GM12865 (cell line): ENCODE measurements around the gene SCARB2.

Experiments
- DNase-seq: peaks from one replicate; pipeline ENCODE4 v3.0.0; 2010; ENCODE audit warnings: low read depth
- H3K4me3 ChIP-seq: 2 replicates; pipeline ENCODE4 v1.5.1; 2011; ENCODE audit warnings: mild to moderate bottlenecking, low read depth, low read length, control low read depth
- CTCF ChIP-seq: IDR thresholded peaks from 2 replicates; pipeline ENCODE4 v1.5.1; 2011; ENCODE audit warnings: low read length, control low read depth, low read depth, inconsistent platforms; ENCODE audit not compliant: insufficient read depth; ENCODE audit errors: missing control alignments

Gene SCARB2

GRCh38 chr4:76238236-76238635 lies 24.6 kb upstream of the SCARB2 start:
- no peak for TF ChIP-seq CTCF

DNA sequence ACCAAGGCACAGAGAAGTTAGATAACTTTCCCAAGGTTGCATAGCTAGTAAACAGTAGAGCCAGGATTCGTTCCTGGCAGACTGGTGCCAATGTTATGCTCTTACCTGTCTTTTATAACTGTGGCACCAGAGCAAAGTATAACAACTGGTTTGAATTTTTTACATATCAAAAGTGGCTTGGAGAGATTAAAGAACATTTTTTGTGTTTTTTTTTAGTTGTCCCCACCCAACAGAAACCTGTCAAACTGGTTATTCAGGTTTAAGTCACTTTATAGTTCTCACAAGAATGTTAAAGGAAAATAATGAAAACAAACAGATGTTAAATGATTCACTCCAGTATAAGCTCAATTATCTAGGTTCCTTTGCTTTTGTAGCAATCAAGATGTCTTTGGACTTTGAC lies 22.3 kb upstream of the SCARB2 start:
- no peak for DNase-seq
- TF ChIP-seq CTCF: no peak

More at GRCh38 chr4:76238236-76238635, 24.6 kb upstream of the SCARB2 start:
- no peak overlapping the region for H3K4me3 ChIP-seq
- no peak for DNase-seq

DNA sequence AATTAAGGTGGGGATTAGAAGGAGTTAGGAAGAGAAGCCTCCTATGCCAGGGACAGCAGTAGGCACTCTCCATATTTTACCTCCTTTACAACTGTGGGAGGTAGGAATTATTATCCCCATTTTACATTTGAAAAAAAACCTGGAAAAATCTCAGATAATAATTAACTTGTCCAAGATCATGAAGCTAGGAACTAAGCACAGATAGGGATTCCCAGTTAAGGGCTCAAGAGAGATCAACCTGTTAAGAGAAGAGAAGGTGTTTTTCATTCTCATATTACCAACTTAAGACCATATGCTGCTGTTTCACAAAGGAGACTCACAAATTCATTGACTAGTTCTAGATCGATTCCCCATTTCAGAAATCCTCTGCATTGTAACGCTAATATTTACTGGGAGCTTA lies 21.8 kb upstream of the SCARB2 start:
- DNase-seq: no peak
- no peak overlapping the region for H3K4me3 ChIP-seq
- TF ChIP-seq CTCF: no peak

More for the DNA sequence above, 22.3 kb upstream of the SCARB2 start:
- H3K4me3 ChIP-seq: no peak overlapping the region

GRCh38 chr4:76234679-76235044 lies 21.0 kb upstream of the SCARB2 start:
- no peak for TF ChIP-seq CTCF
- DNase-seq: no peak
- no peak overlapping the region for H3K4me3 ChIP-seq

GRCh38 chr4:76233967-76234678 lies 20.5 kb upstream of the SCARB2 start:
- DNase-seq: no peak
- H3K4me3 ChIP-seq: no peak overlapping the region
- no peak for TF ChIP-seq CTCF

- H3K4me3 ChIP-seq: no peak overlapping the region
- TF ChIP-seq CTCF: no peak
- no peak for DNase-seq
Observed at GRCh38 chr4:76233529-76233928, 19.9 kb upstream of the SCARB2 start.

DNA sequence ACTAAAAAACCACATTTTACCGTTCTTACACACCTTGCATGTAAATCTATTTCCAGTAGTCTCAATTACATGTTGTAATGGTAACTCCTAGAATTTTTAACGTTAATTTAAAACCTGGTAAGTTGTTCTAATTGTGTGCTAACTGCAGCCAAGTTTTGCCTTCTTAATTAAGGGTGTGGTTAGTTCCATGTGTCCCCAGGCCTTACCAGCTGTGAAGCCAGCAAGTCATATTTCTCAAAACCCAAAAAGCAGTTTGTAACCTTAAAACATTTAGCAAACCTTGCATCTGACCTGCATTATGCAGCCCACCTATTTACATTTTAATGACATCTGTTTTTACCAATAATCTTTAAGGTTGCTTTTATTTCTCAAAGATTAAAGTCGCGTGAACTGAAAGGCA lies 19.5 kb upstream of the SCARB2 start:
- DNase-seq: no peak
- no peak for TF ChIP-seq CTCF
- H3K4me3 ChIP-seq: no peak overlapping the region
